K562 (cell line): ENCODE results near the gene MTG1. TPM values are rescaled to one million over a fixed set of nuclear protein-coding genes. Genes with fewer than 3 reads are reported as not detected.

Experiments
- CAMTA2 ChIP-seq: fragments of 250-450 bp; sonication (Bioruptor Pico); conservative IDR thresholded peaks from 2 replicates; pipeline ENCODE4 v1.5.1; 2022
- CBX2 ChIP-seq: fragments of 200-600 bp; sonication (generic); IDR thresholded peaks from one replicate; pipeline ENCODE4 v1.6.1; 2012; ENCODE audit warnings: mild to moderate bottlenecking, low read length, inconsistent platforms; ENCODE audit not compliant: insufficient read depth, poor library complexity, severe bottlenecking
- CSDE1 ChIP-seq, 2 experiments: fragments of 450-650 bp; IDR thresholded peaks; 2 replicates each; pipeline ENCODE4 v1.6.1; 2016; ENCODE audit warnings: mild to moderate bottlenecking in 1 of 2
- CTBP1 ChIP-seq: fragments of 450-650 bp; IDR thresholded peaks from 2 replicates; pipeline ENCODE4 v1.6.1; 2016; ENCODE audit warnings: borderline replicate concordance
- EP400 ChIP-seq: fragments of 450-650 bp; IDR thresholded peaks from 2 replicates; pipeline ENCODE4 v1.6.1; 2017; ENCODE audit warnings: antibody characterized with exemption, mild to moderate bottlenecking, moderate library complexity
- HDAC6 ChIP-seq: IDR thresholded peaks from 2 replicates; pipeline ENCODE4 v1.6.1; 2012; ENCODE audit warnings: low read depth, mild to moderate bottlenecking, control low read depth, inconsistent platforms, low read length, moderate library complexity
- HNRNPL ChIP-seq: fragments of 200-400 bp; formaldehyde crosslinking; IDR thresholded peaks from 2 replicates; pipeline ENCODE4 v1.6.1; 2017; ENCODE audit warnings: low read depth, mild to moderate bottlenecking, low read length
- MCM2 ChIP-seq: fragments of 450-650 bp; IDR thresholded peaks from 2 replicates; pipeline ENCODE4 v1.6.1; 2017; ENCODE audit warnings: low read depth, mild to moderate bottlenecking
- NR4A1 ChIP-seq, 2 experiments: fragments of 250-450 bp in 1 of 2; fragments of 450-650 bp in 1 of 2; sonication (Bioruptor Pico) in 1 of 2; IDR thresholded peaks; 2 replicates each; pipeline versions ENCODE4 v1.4.0 to v1.6.1; 2016 to 2020; ENCODE audit warnings: mild to moderate bottlenecking in 2 of 2, missing compliant biosample characterization in 1 of 2, missing genetic modification characterization in 1 of 2, moderate library complexity in 1 of 2
- POLR2B ChIP-seq: fragments of 450-650 bp; IDR thresholded peaks from 2 replicates; pipeline ENCODE4 v1.6.1; 2018; ENCODE audit warnings: low read depth; ENCODE audit not compliant: partially characterized antibody
- PYGO2 ChIP-seq: fragments of 450-650 bp; IDR thresholded peaks from 2 replicates; pipeline ENCODE4 v1.6.1; 2016; ENCODE audit warnings: mild to moderate bottlenecking, missing genetic modification characterization, moderate library complexity, missing compliant biosample characterization
- RBM22 ChIP-seq: fragments of 200-400 bp; formaldehyde crosslinking; IDR thresholded peaks from 2 replicates; pipeline ENCODE4 v1.6.1; 2018; ENCODE audit warnings: low read length, low read depth; ENCODE audit not compliant: poor library complexity, severe bottlenecking
- RFX5 ChIP-seq: IDR thresholded peaks from 2 replicates; pipeline ENCODE4 v1.6.1; 2011; ENCODE audit warnings: low read depth, mild to moderate bottlenecking, improper control_type of control experiment, low read length
- SAFB2 ChIP-seq: fragments of 200-400 bp; formaldehyde crosslinking; IDR thresholded peaks from 2 replicates; pipeline ENCODE4 v1.6.1; 2018; ENCODE audit warnings: borderline replicate concordance, low read length, low read depth, moderate library complexity; ENCODE audit not compliant: severe bottlenecking
- SIX5 ChIP-seq, 2 experiments: IDR thresholded peaks; 2 replicates each; pipeline ENCODE4 v1.6.1; 2011; ENCODE audit warnings: low read length in 2 of 2, borderline replicate concordance in 1 of 2, low read depth in 1 of 2, mild to moderate bottlenecking in 1 of 2, moderate library complexity in 1 of 2; ENCODE audit not compliant: insufficient read depth in 1 of 2
- SP1 ChIP-seq: sonication (generic); formaldehyde crosslinking; IDR thresholded peaks from 2 replicates; pipeline ENCODE4 v1.8.1; 2022; ENCODE audit warnings: mild to moderate bottlenecking, missing genetic modification reagents
- SREBF2 ChIP-seq: sonication (generic); formaldehyde crosslinking; IDR thresholded peaks from 2 replicates; pipeline ENCODE4 v1.4.0; 2020; ENCODE audit warnings: mild to moderate bottlenecking, missing genetic modification reagents
- TGIF2 ChIP-seq: sonication (generic); formaldehyde crosslinking; IDR thresholded peaks from 2 replicates; pipeline ENCODE4 v1.8.1; 2022; ENCODE audit warnings: mild to moderate bottlenecking, missing genetic modification reagents, moderate library complexity
- ZBED1 ChIP-seq: IDR thresholded peaks from 2 replicates; pipeline ENCODE4 v1.6.1; 2014
- ZBTB49 ChIP-seq: sonication (generic); formaldehyde crosslinking; IDR thresholded peaks from 2 replicates; pipeline ENCODE4 v1.8.0; 2022; ENCODE audit warnings: missing genetic modification reagents, mild to moderate bottlenecking, borderline replicate concordance
- ZBTB5 ChIP-seq: fragments of 450-650 bp; IDR thresholded peaks from 2 replicates; pipeline ENCODE4 v1.6.1; 2017; ENCODE audit warnings: antibody characterized with exemption
- ZNF280A ChIP-seq: fragments of 450-650 bp; IDR thresholded peaks from 2 replicates; pipeline ENCODE4 v1.6.1; 2018; ENCODE audit warnings: mild to moderate bottlenecking, low read depth; ENCODE audit not compliant: partially characterized antibody
- ZNF507 ChIP-seq: conservative IDR thresholded peaks from 2 replicates; pipeline ENCODE4 v1.6.1; 2017; ENCODE audit warnings: missing genetic modification characterization, missing compliant biosample characterization
- ZNF75A ChIP-seq: fragments of 450-650 bp; formaldehyde crosslinking; IDR thresholded peaks from 2 replicates; pipeline ENCODE4 v1.4.0; 2020; ENCODE audit warnings: mild to moderate bottlenecking
- polyA plus RNA-seq, 8 experiments: library from polyadenylated mRNA; depleted of rRNA in 4 of 8; stranded (reverse) in 5 of 8; unstranded in 3 of 8; fragments of >200 nt; fragmentation: Nextera tagmentation in 2 of 8; fragmentation: Illumina TruSeq in 1 of 8; extraction: Ambion mirVana in 2 of 8; extraction: Trizol in 1 of 8; gene quantifications; 2 replicates each; pipeline versions ENCODE4 v1.2.1 to v1.2.3, GENCODE V29; 2011 to 2014; ENCODE audit warnings: inconsistent platforms in 1 of 8, missing spikeins in 1 of 8
- total RNA-seq, 7 experiments: library from RNA; depleted of rRNA in 6 of 7; stranded (reverse); fragments of >200 nt in 6 of 7; fragmentation: Illumina TruSeq in 2 of 7; extraction: Trizol in 2 of 7; gene quantifications; 2 replicates each; pipeline versions ENCODE4 v1.2.1 to v1.2.3, GENCODE V29; 2011 to 2021; ENCODE audit warnings: low replicate concordance in 1 of 7

MTG1 gene
- total and polyA plus RNA-seq, 9 of the 15 experiments (the other 6 are each of a cell fraction or from before 2014, with no cell fraction given) = 2.8 to 28.2 (median 15.4) TPM

- TF ChIP-seq ZBTB5 (no peak), CTBP1 (peak; percentile 96), SAFB2 (no peak), CAMTA2 (no peak), MCM2 (no peak), SREBF2 (no peak), CBX2 (no peak), SIX5 (IDR thresholded peaks at IDR 0.05; ENCODE audit: borderline replicate concordance in 1 of 2, insufficient read depth in 1 of 2, low read depth in 1 of 2, low read length in 2 of 2) (peak; percentile 45 to 66; a peak in 3 of 4 replicates), TGIF2 (CRISPR knock-in tag) (0 out of 2 replicates have a peak, but pooled peaks have one; percentile 49), HDAC6 (no peak), RBM22 (peak; percentile 48), SP1 (CRISPR knock-in tag) (peak; percentile 72; the same call in 1 of the 2 replicates), CSDE1 (IDR thresholded peaks at IDR 0.05) (no peak), ZNF75A (CRISPR knock-in tag) (no peak), ZNF507 (no peak), ZBED1 (no peak), ZBTB49 (CRISPR knock-in tag) (no peak), RFX5 (no peak), EP400 (peak; percentile 98), HNRNPL (peak; percentile 95), POLR2B (peak; percentile 60), NR4A1 (CRISPR knock-in tag; IDR thresholded peaks at IDR 0.05) (no peak), NR4A1 (tag; IDR thresholded peaks at IDR 0.05) (no peak), ZNF280A (no peak), PYGO2 (tag) (no peak)
Measured at GRCh38 chr10:133394064-133394663, at the start of gene MTG1 (continued).
